Measurements from ENCODE around the gene TBC1D5.

- TF ChIP-seq E2F5 (CRISPR knock-in tag; IDR thresholded peaks at IDR 0.05) (no peak), CTCF (IDR thresholded peaks at IDR 0.05) (no peak), MAX (CRISPR knock-in tag; IDR thresholded peaks at IDR 0.05) (no peak)
Observed at GRCh38 chr3:17313746-17314145, 428.7 kb downstream of the TBC1D5 start.

All from WTC11 (cell line).